ENCODE results near the gene BRD1.

Gene BRD1

GRCh38 chr22:49755631-49756001 is 72.1 kb downstream of the BRD1 start:
- FAIRE-seq (no peak), DNase-seq (ENCODE audit: extremely low spot score, insufficient read length, low read depth) (no peak)

- FAIRE-seq (no peak), DNase-seq (ENCODE audit: extremely low spot score, insufficient read length, low read depth) (no peak)
These were observed 72.7 kb downstream of the BRD1 start for GRCh38 chr22:49754696-49755630.

- no peak for DNase-seq (ENCODE audit: extremely low spot score, insufficient read length, low read depth)
- FAIRE-seq, result no peak
These were observed 73.5 kb downstream of the BRD1 start for GRCh38 chr22:49753961-49754695.

- DNase-seq (ENCODE audit: extremely low spot score, insufficient read length, low read depth) (no peak), FAIRE-seq (no peak)
These were observed 74.3 kb downstream of the BRD1 start for GRCh38 chr22:49753276-49753890.

- DNase-seq (ENCODE audit: extremely low spot score, insufficient read length, low read depth), result no peak
- no peak for FAIRE-seq
These were observed 75.0 kb downstream of the BRD1 start for GRCh38 chr22:49752598-49753091.

- DNase-seq (ENCODE audit: extremely low spot score, insufficient read length, low read depth) (no peak), FAIRE-seq (no peak)
These were observed 75.6 kb downstream of the BRD1 start for GRCh38 chr22:49751966-49752597.

- DNase-seq (ENCODE audit: extremely low spot score, insufficient read length, low read depth) (no peak), FAIRE-seq (no peak)
These were observed 76.2 kb downstream of the BRD1 start for GRCh38 chr22:49751318-49751965.

GRCh38 chr22:49749885-49750510 is 77.7 kb downstream of the BRD1 start:
- no peak for FAIRE-seq
- DNase-seq (ENCODE audit: extremely low spot score, insufficient read length, low read depth), result no peak

GRCh38 chr22:49749227-49749626 is 78.4 kb downstream of the BRD1 start:
- DNase-seq (ENCODE audit: extremely low spot score, insufficient read length, low read depth), result no peak

GRCh38 chr22:49748514-49748913 is 79.2 kb downstream of the BRD1 start:
- DNase-seq (ENCODE audit: extremely low spot score, insufficient read length, low read depth) (no peak), FAIRE-seq (no peak)

More at GRCh38 chr22:49749227-49749626, 78.4 kb downstream of the BRD1 start:
- no peak for FAIRE-seq

- DNase-seq (ENCODE audit: extremely low spot score, insufficient read length, low read depth) (no peak), FAIRE-seq (no peak)
These were observed 80.0 kb downstream of the BRD1 start for GRCh38 chr22:49747716-49748115.

GRCh38 chr22:49747130-49747529 is 80.5 kb downstream of the BRD1 start:
- FAIRE-seq (no peak), DNase-seq (ENCODE audit: extremely low spot score, insufficient read length, low read depth) (no peak)

- FAIRE-seq (no peak), DNase-seq (ENCODE audit: extremely low spot score, insufficient read length, low read depth) (no peak)
These were observed 81.6 kb downstream of the BRD1 start for GRCh38 chr22:49746065-49746464.

- FAIRE-seq (no peak), DNase-seq (ENCODE audit: extremely low spot score, insufficient read length, low read depth) (no peak)
These were observed 87.4 kb downstream of the BRD1 start for GRCh38 chr22:49740242-49740641.

- no peak for FAIRE-seq
These were observed 88.5 kb downstream of the BRD1 start for GRCh38 chr22:49739138-49739537.

GRCh38 chr22:49738566-49738965 is 89.1 kb downstream of the BRD1 start:
- DNase-seq (ENCODE audit: extremely low spot score, insufficient read length, low read depth) (no peak), FAIRE-seq (no peak)

More at GRCh38 chr22:49739138-49739537, 88.5 kb downstream of the BRD1 start:
- no peak for DNase-seq (ENCODE audit: extremely low spot score, insufficient read length, low read depth)

GRCh38 chr22:49738006-49738405 is 89.7 kb downstream of the BRD1 start:
- no peak for FAIRE-seq
- no peak for DNase-seq (ENCODE audit: extremely low spot score, insufficient read length, low read depth)

GRCh38 chr22:49737101-49737551 is 90.5 kb downstream of the BRD1 start:
- FAIRE-seq (no peak), DNase-seq (ENCODE audit: extremely low spot score, insufficient read length, low read depth) (no peak)

- DNase-seq (ENCODE audit: extremely low spot score, insufficient read length, low read depth) (no peak), FAIRE-seq (no peak)
These were observed 91.1 kb downstream of the BRD1 start for GRCh38 chr22:49736538-49736937.
